HG03354 (cell line): Measurements from ENCODE around the gene FGF14.

Experiments used
- ATAC-seq: cut with Tn5 transposase; IDR thresholded peaks from one replicate; pipeline ENCODE4 v1.9.1; 2021; ENCODE audit warnings: mild to moderate bottlenecking; ENCODE audit not compliant: unreplicated experiment, poor library complexity, severe bottlenecking

FGF14 gene

DNA sequence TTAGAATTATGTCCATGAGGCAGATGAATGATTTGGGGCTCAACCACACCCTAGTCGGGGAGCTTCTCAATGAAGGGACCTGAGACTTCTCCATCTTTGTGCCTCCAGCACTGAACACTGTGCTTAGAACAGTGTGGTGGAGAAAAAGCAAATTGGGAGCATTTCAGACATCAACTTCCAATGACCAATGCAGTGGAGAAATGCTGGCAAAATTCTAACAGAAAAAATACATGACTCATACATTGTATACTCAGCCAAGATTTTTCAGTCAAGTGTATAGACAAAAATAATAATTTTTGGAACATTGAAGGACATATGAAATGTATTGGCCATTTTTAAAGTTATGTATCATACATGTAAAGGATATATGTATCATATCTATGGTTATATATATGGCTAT is 134.7 kb downstream of the FGF14 start:
- no peak for ATAC-seq

DNA sequence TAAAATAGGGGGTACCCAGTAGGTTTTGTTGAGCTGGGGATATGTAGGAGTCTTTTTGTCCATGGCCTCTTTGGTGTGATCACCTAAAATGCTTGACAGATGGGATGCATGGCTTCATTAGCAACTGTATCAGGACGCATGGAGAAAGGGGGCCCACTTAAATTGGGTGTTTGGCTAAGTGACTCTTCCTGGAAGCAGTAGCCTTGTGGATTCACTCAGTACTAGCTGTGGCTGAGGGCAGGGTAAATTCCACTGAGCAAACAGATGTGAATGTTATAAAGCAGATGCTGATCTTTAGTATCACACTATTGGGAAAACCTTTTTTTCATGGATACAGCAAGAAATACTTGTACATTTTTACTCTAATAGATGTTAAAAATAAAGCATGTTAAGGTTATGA is 140.0 kb downstream of the FGF14 start:
- no peak for ATAC-seq

DNA sequence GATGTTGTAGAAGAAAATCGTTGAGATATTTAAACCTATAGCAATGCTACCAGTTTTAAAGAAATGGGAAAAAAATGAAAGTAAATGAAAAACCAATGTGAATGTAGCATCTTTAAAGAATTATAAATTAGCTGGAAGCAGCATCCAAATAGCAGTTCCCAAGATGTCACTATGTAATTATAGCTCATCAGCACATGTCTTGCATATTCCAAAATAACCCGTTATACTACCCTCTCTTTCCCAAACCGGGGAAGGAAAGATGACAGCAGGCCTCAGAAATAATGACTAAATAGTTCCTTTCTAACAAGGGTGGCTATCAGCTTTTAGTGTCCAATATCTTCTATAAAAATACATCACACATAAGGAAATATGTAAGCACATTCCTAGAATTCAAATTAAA is 140.5 kb downstream of the FGF14 start:
- no peak for ATAC-seq

DNA sequence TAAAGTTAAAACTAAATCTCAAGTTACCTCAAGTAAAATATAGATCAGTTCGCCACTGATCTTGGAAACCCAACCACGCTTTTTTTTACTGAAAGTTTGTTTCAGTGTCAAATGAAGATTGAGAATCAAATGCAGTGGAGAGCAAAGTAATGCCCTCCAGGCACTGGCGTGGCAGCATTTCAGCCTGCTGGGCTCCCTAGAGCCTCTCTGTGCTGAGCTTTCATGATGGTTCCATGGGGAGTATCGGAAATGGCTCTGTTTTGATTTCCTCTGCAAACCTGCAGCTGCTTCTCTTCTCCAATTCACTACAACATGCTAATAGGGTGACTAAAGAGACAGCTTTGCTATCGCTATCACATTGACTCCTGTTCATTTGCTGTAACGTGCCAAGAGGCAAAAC is 141.6 kb downstream of the FGF14 start:
- no peak for ATAC-seq

DNA sequence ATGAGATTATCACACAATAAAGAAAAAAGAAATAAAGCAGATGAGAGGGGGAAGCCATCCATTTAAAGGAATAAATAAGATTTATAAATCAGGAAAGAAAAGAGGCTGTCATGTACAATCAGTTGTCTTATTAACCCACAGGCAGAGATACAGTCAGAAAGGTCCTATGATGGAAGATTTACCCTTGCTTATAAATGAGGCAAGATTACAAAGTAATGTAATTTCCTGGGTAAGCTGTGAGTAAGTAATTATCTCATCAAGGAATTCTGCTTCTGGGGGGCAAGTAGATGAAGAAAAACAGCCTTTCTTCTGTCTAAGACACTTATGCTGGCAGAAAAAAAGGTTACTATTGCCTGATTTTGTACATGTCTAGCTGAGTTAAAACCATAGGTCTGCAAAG is 146.4 kb downstream of the FGF14 start:
- no peak for ATAC-seq

DNA sequence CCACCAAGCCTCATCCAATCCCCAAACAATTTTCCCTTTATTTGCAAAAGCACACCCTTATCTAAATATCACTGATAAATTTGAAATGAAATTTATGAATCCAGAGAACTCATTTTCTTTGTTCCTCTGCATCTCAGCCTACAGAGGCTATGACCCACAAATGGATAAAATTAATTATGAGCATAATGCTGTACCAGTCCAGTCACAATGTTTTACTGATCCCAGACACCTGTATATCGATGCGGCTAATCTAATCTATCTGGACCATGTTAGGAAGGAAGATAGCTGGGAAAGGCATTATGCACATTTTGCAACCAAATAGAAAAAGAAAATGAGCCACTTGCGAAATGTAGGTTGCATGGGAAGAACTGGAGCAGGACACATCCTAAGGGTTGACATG is 150.0 kb downstream of the FGF14 start:
- no peak for ATAC-seq

DNA sequence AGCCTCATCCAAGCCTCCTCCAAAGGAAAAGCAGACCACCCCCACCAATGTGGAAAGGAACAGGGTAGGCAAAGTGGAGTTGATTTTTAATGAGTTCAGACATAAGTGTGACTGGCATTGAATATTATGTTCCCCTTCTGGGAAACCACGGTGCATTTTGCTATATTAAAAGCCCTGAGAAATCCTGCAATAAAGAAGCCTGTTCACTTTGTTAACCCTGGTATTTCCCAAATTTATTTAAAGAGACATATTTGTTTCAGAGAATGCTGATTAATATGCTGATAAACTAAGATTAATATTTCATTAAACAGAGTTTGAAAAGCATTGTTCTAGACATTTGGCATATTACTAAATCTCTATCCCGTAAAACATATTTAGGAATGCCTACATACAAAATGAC is 151.4 kb downstream of the FGF14 start:
- no peak for ATAC-seq

DNA sequence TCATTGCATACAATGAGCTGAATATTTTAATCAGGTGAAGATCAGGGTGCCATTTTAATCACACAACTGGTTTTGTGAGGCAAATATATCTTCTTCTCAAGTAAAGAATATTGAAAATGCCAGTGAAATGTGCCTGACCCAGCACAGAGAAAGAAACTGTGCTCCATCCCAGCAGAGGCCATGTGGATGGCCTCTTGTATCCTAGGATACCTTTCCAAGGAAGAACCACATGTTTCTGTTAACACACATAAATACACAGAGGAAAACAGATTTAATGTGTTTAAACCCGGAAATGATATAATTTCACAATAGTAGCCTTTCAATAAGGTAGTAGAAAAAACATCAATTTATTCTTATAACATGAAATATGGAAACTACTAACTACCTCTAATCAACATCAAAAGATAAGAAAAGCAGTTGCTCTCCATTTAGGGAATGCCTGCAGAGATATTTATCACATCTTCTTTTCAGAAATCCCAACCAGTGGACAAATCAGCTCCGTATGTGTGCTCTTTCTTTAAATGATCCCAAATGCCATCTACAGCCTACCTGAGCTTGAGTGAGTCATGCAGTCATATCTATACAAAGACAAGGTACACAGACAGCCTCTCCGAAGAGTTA is 157.1 kb downstream of the FGF14 start:
- no peak for ATAC-seq

DNA sequence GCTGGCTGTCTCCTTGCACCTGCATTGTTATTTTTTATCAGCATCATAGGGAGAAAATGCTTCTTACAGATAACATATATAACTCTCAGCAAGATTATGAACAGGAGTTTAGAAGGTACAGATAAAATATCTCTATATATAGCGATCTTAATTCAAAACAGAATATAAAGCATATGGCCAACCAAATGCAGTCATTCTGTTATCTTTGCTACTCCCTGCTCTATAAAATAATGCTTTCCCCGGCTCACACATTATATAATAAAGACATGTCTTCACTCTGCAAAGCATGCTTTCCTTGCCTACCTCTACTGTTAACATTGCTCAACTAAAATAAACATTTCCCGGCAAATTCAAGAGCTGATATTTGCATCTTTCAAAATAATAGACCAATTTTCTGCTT is 161.7 kb downstream of the FGF14 start:
- no peak for ATAC-seq

DNA sequence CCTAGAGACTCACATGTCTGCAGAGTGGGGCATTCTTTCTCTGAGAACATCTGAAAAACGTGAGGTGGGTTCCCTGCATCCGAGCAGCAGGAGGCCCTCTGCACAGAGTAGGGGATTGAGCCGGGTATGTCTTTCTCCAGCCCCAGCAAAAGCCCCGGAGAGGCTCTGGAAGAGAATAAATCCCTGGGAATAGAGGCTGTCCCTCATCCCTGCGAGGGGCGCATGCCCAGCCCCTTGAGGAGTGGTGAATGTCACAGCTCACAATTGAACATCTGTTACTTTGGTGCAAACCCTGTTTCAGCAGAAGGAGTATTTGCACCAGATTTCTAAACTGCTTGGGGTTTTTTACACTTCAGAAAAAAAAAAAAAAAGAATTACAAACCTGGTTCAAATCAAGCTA is 164.6 kb downstream of the FGF14 start:
- no peak for ATAC-seq

DNA sequence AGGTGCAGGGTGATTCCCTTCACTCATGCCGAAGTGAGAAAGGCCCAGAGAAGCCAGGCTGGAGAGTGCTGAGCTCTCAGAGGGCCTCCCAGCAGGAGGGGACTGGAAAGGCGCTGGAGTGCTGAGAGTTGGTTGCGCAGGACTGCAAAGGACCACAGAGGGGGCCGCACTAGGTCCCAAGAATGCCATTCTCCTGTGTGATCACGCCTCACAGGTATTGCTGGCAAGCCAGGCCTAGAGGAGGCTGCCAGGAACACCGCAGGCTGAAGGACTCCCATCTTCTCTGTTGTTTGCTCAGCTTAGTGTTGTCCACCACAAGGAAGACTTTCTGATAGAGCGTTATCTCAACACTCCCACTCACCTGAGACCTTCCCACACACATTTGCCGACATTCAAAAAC is 165.0 kb downstream of the FGF14 start:
- no peak for ATAC-seq

DNA sequence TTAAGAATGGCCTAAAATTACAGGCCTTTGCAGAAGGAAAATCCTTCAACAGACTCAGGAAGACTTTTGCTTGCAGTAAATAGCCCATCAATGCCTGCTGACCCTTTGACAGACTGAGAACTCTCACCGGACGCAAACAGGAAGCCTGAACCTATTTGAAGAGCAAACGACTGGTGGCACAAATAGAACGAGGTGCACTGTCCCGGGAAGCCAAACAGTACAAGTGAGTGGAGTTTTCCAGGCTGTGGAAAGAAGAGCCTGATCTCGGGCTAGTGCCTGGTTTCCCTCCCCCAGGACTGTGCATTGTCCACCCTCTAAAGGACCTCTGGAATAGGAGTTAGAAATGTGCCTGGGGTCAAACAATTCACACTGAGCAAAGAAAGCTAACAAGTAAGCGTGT is 165.5 kb downstream of the FGF14 start:
- no peak for ATAC-seq

DNA sequence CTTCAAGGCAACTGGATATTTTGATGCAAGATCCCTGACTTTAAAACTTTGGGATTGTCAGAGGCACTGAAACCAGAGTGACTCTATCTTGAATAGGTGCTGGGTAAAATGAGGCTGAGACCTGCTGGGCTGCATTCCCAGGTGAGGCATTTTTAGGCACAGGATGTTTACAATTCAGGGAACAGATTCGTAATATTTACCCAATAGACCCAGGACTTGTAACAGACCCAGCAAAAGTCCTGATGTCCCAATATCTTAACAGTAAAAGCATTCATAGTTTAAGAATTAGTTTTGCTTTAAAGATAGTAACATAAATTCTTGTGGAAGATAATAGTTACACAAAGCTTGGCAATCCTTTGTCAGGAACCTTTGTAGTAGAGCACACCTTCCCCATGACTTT is 166.2 kb downstream of the FGF14 start:
- no peak for ATAC-seq

DNA sequence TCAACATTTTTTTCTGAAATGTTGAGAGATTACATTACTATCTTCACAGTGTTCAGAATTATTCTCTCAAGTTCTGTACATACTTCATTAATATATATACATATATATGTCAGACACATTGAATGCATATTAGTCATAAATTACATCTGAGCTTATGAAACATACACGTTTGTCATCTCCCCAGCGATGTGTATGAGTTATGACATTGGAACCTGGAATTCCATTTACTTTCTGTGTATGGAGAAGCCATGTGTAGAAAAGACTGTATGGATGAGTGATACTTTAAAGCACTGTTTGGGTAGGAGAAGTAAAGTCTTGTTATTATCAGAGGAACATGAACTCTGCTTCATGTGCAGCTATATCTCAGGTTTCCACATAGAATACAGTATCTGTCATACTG is 167.2 kb downstream of the FGF14 start:
- ATAC-seq: no peak

DNA sequence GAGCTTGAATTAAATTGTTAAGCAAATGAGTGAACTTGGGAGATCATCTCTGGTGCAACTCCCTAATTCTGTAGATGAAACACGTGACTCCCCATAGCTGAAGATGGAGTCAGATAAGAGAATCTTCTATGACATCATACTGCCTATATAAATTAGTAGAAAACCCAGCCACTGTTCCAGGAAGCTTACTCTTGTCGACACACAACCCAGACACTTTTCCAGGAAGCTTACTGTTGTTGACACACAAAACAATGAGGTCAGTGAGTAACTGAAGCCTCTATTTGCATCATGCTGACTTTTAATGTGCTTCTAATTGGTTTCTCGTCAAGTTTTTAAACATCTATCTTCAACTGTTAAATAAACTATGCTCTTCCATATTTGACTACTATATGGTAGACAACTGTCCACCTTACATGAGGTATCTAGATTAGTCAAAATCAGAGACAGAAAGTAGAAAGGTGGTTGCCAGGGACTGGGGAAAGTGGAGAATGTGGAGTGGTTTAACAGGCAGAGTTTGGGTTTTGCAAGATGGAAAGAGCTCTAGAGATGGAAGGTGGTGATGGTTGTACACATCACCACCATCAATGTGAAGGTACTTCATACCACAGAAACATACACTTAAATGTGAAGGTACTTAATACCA is 168.2 kb downstream of the FGF14 start:
- no peak for ATAC-seq

DNA sequence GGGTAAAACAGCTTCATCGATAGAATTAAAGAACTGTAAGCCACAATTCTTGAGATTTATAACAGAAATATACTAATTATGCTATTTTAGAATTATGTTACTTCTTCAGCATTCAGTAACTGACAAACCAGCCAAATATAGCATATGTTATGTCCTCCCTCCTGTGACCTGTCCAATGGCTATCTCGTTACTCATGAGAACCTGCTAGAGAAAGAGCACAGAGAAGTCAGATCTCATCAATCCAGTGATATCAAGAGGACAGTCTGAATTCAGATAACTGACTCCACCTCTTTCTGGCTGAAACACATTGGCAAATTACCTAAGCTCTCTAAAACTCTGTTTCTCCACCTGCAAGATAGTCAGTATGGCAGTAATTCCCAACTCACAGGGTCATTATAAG is 170.4 kb downstream of the FGF14 start:
- ATAC-seq: no peak

DNA sequence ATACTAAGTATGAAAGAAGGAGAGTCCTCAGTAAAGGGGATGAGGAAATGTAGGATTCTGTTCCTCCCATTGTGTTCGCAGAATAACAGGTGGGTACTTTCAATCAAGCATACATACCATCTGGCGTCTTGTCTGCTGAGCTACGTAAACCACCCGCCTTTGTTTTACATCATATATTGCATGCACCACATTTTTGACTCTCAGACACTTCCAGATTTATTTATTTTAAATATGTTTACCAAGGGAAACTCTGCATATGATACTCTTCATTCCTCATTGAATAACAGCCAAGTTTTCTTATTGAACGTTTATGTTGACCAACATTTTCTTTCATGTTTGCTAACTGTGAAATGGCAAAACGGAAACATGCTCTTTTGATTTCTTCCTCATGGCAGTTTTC is 174.1 kb downstream of the FGF14 start:
- no peak for ATAC-seq

DNA sequence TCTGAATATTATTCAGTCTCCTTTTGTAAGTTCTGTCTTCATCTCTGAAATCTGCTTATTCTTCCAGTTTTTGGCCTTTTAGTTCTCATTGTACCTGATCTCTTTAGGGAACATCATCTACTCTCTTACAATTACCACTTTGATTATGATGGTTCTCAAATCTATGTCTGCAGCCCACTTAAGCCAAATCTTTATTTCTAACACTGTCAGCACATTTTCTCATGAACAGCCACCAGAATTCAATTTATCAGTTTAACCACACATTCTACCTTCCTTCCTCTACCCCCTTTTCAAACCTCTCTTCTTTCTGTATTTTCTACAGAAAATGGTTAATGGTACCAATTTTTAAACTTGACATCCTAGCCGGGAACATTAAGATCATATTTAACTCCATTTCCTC is 175.3 kb downstream of the FGF14 start:
- no peak for ATAC-seq

DNA sequence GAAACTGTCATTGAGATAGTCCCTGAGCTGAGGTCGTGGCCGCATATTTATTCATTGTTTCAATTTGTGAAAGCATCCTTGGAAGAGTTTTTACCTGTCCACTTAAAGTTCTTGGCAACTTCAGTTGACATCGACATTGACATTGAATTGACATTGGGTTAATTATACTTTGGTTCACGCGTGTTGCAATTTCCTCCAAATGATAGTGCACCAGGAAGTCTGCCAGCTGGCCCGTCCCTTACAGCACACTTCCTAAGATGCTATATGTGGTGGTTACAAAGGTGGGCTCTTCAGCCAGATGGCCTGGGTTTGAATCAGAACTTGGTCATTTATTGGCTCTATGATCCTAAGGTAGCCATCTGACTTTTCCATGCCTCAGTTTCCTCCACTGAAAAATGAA is 176.0 kb downstream of the FGF14 start:
- ATAC-seq: no peak

DNA sequence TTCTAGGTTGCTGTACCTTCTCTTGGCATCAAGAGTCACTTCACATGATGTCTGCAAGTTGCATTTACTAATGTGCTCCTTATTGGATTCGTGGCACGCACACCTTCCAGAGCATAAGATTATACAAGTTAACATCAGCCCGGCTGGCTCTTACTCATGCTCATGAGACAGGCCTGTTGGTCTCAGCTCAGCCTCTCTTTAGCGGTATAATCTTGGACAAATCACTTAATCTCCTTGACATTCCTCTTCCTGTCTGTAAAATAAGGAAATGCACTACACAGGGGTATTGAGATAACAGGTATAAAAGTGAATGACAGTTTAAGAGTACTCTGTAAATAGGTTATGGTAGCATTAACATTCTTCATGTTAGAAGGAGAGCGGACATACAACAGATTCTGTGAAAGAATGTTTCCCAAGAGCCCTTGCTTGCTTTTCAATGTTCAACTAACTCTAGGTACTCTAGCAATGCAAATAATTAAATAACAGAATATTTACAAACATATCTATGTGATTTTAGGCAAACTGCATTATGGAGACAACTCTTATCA is 181.1 kb downstream of the FGF14 start:
- ATAC-seq: no peak

DNA sequence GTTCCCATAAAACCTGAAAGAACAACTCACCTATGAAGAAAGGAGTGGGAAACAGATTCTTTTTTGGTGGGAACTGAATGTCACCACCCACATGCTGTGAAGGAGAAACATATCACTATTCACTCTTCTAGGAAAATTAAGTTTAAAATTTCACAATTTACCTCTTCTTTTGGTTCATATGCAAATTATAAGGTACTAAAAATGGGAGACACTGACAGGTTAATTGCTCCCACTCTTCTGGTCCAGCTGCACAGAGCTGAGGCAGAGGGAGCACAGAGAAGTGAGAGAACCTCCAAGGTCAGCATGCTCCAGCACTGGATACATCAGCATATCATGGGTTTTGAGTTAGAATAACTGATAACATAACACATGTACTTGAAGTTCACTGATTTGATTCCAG is 186.9 kb downstream of the FGF14 start:
- ATAC-seq: no peak

DNA sequence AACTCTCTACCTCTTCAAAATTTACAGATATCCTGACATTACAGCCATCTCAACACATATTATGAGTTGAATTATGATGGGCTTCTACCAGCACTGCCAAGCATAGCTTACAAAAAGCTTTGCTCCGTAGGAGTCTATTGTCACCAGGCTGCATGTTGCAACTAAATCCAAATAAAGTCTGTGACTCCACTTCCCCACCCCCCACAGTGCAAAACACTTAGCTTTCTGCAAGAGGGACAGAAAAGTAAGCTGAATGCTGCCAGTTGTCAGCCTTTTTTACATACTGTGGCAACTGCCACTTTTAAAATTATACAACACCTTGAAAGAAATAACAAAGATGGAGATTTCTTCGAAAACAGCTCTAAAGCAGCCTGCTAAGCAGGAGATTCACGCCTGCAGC is 189.1 kb downstream of the FGF14 start:
- no peak for ATAC-seq
